ENCODE measurements around the gene KRT72.

Gene KRT72

DNA sequence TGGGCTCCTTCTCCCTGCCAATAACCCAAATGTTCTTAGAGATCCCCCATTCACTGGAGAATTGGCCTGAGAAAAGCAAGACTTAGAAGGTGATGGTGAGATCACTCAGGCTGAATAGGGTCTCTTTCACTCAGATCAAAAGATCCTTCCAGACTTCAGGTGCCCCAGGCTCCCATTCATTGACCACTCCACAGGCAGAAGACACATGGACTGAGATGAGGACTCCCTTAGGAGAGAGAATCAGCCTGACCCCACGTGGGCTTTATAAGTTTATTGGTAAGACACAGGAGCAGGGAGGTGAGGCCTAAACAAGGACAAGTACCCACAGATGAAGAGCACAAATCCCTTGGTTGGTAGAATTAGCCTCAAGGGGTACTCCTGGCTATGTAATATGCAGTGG lies 6.1 kb upstream of the KRT72 start:
- H3K27me3 ChIP-seq (ENCODE audit: insufficient read depth, poor library complexity, severe bottlenecking), result no peaks in the 10 kb centered on the region
- H3K4me3 ChIP-seq (replicated peaks; ENCODE audit: insufficient read depth, low read length), result no peak overlapping the region
- H3K27ac ChIP-seq (replicated peaks), result no peak overlapping the region
- TF ChIP-seq SPI1 (IDR thresholded peaks at IDR 0.05; ENCODE audit: borderline replicate concordance, low read depth), result no peak
- no peak for DNase-seq (ENCODE audit: low read depth in 1 of 2, low spot score in 1 of 2)

DNA sequence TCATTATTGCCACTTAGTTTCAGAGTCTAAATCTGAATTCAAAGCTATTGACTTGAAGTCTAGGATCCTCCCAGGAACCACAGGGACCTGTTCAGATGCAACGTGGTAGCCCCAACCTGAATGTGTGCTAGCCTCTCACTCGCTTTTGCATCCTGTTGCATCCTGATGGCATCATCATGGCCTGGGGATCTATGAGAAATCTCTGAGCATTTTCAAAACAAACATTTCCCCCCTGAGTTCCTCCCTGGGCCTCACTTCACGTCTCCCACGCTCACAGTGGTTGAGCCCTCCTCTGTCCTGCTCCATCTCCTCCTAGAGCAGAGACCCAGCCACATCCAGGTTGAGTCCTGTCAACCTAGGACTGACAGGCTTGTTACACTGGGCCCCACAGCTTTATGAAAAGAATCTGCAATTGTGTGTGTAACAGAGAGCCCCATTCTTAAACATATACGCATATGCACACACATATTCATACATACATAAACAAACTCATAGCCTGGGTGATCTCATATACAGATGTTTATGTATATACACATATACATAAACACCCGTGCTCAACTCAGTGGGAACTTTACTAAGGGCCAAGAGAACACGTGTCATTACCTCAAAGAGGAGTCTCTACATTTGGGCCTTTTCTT lies 5.4 kb upstream of the KRT72 start:
- H3K4me3 ChIP-seq (replicated peaks; ENCODE audit: insufficient read depth, low read length), result no peak overlapping the region
- TF ChIP-seq POLR2AphosphoS5 (IDR thresholded peaks at IDR 0.05; ENCODE audit: low read depth), result no peak
- TF ChIP-seq, protein P1, sequence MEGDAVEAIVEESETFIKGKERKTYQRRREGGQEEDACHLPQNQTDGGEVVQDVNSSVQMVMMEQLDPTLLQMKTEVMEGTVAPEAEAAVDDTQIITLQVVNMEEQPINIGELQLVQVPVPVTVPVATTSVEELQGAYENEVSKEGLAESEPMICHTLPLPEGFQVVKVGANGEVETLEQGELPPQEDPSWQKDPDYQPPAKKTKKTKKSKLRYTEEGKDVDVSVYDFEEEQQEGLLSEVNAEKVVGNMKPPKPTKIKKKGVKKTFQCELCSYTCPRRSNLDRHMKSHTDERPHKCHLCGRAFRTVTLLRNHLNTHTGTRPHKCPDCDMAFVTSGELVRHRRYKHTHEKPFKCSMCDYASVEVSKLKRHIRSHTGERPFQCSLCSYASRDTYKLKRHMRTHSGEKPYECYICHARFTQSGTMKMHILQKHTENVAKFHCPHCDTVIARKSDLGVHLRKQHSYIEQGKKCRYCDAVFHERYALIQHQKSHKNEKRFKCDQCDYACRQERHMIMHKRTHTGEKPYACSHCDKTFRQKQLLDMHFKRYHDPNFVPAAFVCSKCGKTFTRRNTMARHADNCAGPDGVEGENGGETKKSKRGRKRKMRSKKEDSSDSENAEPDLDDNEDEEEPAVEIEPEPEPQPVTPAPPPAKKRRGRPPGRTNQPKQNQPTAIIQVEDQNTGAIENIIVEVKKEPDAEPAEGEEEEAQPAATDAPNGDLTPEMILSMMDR (IDR thresholded peaks at IDR 0.05; ENCODE audit: insufficient read depth, low read length), result no peak
- no peak for TF ChIP-seq GABPA (IDR thresholded peaks at IDR 0.05; ENCODE audit: low read depth)
- TF ChIP-seq, protein P2, sequence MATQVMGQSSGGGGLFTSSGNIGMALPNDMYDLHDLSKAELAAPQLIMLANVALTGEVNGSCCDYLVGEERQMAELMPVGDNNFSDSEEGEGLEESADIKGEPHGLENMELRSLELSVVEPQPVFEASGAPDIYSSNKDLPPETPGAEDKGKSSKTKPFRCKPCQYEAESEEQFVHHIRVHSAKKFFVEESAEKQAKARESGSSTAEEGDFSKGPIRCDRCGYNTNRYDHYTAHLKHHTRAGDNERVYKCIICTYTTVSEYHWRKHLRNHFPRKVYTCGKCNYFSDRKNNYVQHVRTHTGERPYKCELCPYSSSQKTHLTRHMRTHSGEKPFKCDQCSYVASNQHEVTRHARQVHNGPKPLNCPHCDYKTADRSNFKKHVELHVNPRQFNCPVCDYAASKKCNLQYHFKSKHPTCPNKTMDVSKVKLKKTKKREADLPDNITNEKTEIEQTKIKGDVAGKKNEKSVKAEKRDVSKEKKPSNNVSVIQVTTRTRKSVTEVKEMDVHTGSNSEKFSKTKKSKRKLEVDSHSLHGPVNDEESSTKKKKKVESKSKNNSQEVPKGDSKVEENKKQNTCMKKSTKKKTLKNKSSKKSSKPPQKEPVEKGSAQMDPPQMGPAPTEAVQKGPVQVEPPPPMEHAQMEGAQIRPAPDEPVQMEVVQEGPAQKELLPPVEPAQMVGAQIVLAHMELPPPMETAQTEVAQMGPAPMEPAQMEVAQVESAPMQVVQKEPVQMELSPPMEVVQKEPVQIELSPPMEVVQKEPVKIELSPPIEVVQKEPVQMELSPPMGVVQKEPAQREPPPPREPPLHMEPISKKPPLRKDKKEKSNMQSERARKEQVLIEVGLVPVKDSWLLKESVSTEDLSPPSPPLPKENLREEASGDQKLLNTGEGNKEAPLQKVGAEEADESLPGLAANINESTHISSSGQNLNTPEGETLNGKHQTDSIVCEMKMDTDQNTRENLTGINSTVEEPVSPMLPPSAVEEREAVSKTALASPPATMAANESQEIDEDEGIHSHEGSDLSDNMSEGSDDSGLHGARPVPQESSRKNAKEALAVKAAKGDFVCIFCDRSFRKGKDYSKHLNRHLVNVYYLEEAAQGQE (IDR thresholded peaks at IDR 0.05; ENCODE audit: insufficient replicate concordance, low read depth), result no peak
- no peak for TF ChIP-seq SPI1 (IDR thresholded peaks at IDR 0.05; ENCODE audit: borderline replicate concordance, low read depth)

DNA sequence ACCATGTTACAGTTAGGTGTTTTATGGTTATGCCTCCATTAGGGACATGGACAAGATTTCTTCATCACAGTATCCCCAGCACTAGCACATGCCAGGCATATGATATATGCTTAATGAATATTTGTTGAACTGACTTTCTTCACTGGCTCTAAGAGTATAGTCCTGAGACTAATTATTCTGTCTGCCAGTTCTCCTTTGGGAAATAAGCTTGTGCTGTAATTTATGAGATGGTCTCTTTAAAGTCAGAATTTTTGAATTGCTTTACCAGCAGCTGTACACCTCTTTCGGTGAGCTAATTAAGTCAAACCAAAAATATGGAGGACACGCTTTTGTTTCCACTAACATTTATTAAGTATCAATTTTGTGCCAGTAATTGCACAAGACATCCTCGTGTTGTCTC lies 4.8 kb upstream of the KRT72 start:
- H3K4me3 ChIP-seq (replicated peaks; ENCODE audit: insufficient read depth, low read length), result no peak overlapping the region
- no peak for DNase-seq (ENCODE audit: low read depth in 1 of 2, low spot score in 1 of 2)
- H3K27ac ChIP-seq (replicated peaks), result no peak overlapping the region
- no peak for TF ChIP-seq SPI1 (IDR thresholded peaks at IDR 0.05; ENCODE audit: borderline replicate concordance, low read depth)
- H3K27me3 ChIP-seq (ENCODE audit: insufficient read depth, poor library complexity, severe bottlenecking), result no peaks in the 10 kb centered on the region

More for the DNA sequence above, 5.4 kb upstream of the KRT72 start:
- DNase-seq (ENCODE audit: low read depth in 1 of 2, low spot score in 1 of 2), result no peak
- no peak overlapping the region for H3K27ac ChIP-seq (replicated peaks)
- no peaks in the 10 kb centered on the region for H3K27me3 ChIP-seq (ENCODE audit: insufficient read depth, poor library complexity, severe bottlenecking)

DNA sequence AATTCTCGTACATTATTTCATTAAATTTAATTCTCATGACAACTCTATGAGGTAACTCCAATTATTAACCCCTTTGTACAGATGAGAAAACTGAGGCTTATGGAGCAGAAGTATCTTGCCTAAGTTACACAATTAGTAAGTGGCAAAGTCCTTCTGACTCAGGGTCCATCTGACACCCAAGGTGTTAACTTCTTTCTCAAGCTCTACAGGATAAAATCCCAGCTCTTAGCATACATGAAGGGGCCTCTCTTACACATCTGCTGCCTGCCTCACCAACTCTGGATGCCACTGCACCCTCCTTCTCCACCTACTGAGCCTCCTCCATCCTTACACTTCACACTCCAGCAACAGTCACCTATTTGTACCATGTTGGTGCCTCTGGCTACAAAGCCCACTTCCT lies 4.3 kb upstream of the KRT72 start:
- Histone ChIP-seq H3K27me3 (ENCODE audit: insufficient read depth, poor library complexity, severe bottlenecking) (no peaks in the 10 kb centered on the region), H3K27ac (replicated peaks) (no peak overlapping the region), H3K4me3 (replicated peaks; ENCODE audit: insufficient read depth, low read length) (no peak overlapping the region)
- TF ChIP-seq SPI1 (IDR thresholded peaks at IDR 0.05; ENCODE audit: borderline replicate concordance, low read depth) (no peak), GABPA (IDR thresholded peaks at IDR 0.05; ENCODE audit: low read depth) (no peak)
- TF ChIP-seq, protein P2 (IDR thresholded peaks at IDR 0.05; ENCODE audit: insufficient replicate concordance, low read depth), result no peak
- TF ChIP-seq, protein P1 (IDR thresholded peaks at IDR 0.05; ENCODE audit: insufficient read depth, low read length), result no peak
- no peak for DNase-seq (ENCODE audit: low read depth in 1 of 2, low spot score in 1 of 2)

DNA sequence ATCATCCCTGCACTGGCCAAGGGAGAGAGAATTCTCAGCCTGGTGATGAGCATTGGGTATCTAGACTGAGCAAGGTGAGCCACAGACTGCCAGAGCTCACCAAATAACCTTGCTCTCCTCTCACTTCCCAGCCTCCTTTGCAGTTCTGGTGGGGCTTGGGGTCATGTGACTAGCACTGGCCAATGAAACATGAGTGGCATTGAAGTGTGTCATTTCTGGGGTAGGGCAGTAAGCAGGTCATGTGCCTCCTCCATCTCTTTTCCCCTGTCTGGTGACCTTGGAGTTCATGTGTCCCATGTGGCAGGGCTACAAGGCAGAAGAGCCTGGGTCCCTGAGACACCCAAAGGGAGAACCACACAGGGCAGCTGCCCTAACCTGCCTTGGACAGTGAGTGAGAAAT lies 3.6 kb upstream of the KRT72 start:
- Histone ChIP-seq H3K27ac (replicated peaks) (no peak overlapping the region), H3K4me3 (replicated peaks; ENCODE audit: insufficient read depth, low read length) (no peak overlapping the region), H3K27me3 (ENCODE audit: insufficient read depth, poor library complexity, severe bottlenecking) (no peaks in the 10 kb centered on the region)
- TF ChIP-seq GABPA (IDR thresholded peaks at IDR 0.05; ENCODE audit: low read depth) (no peak), SPI1 (IDR thresholded peaks at IDR 0.05; ENCODE audit: borderline replicate concordance, low read depth) (no peak), POLR2AphosphoS5 (IDR thresholded peaks at IDR 0.05; ENCODE audit: low read depth) (no peak)
- TF ChIP-seq, protein P1 (IDR thresholded peaks at IDR 0.05; ENCODE audit: insufficient read depth, low read length), result no peak
- TF ChIP-seq, protein P2 (IDR thresholded peaks at IDR 0.05; ENCODE audit: insufficient replicate concordance, low read depth), result no peak
- DNase-seq (ENCODE audit: low read depth in 1 of 2, low spot score in 1 of 2), result no peak
